ENCODE data around the gene MET.

MET gene

GRCh38 chr7:116708248-116708647, 36.3 kb downstream of the MET start:
- no peaks in the 10 kb centered on the region for H3K36me3 ChIP-seq (ENCODE audit: insufficient read depth)
- no peaks in the 10 kb centered on the region for H3K4me1 ChIP-seq (ENCODE audit: low read depth, poor library complexity, severe bottlenecking)
- no peaks in the 10 kb centered on the region for H4K20me1 ChIP-seq (ENCODE audit: insufficient read depth)
- H3K9ac ChIP-seq, result no peak overlapping the region
- no peak overlapping the region for H3K4me2 ChIP-seq
- no peak for TF ChIP-seq CTCF (conservative IDR thresholded peaks at IDR 0.05; ENCODE audit: low read depth, low read length)
- no peak overlapping the region for H2AFZ ChIP-seq (ENCODE audit: low read depth)
- no peaks in the 10 kb centered on the region for H3K27me3 ChIP-seq (ENCODE audit: insufficient read depth, low read depth)
- no peaks in the 10 kb centered on the region for H3K79me2 ChIP-seq (ENCODE audit: insufficient read depth, low read depth)
- no peak overlapping the region for H3K4me3 ChIP-seq (IDR thresholded peaks at IDR 0.05; ENCODE audit: insufficient read depth, low read depth, low read length)
- no peak overlapping the region for H3K27ac ChIP-seq

GRCh38 chr7:116708861-116709260, 36.9 kb downstream of the MET start:
- Histone ChIP-seq H3K4me3 (IDR thresholded peaks at IDR 0.05; ENCODE audit: insufficient read depth, low read depth, low read length) (no peak overlapping the region), H3K9ac (no peak overlapping the region), H3K4me2 (no peak overlapping the region), H2AFZ (ENCODE audit: low read depth) (no peak overlapping the region), H3K79me2 (ENCODE audit: insufficient read depth, low read depth) (no peaks in the 10 kb centered on the region), H3K4me1 (ENCODE audit: low read depth, poor library complexity, severe bottlenecking) (no peaks in the 10 kb centered on the region), H4K20me1 (ENCODE audit: insufficient read depth) (no peaks in the 10 kb centered on the region), H3K27me3 (ENCODE audit: insufficient read depth, low read depth) (no peaks in the 10 kb centered on the region), H3K36me3 (ENCODE audit: insufficient read depth) (no peaks in the 10 kb centered on the region), H3K27ac (no peak overlapping the region)
- TF ChIP-seq CTCF (conservative IDR thresholded peaks at IDR 0.05; ENCODE audit: low read depth, low read length), result no peak

GRCh38 chr7:116709336-116709735, 37.3 kb downstream of the MET start:
- TF ChIP-seq CTCF (conservative IDR thresholded peaks at IDR 0.05; ENCODE audit: low read depth, low read length), result no peak

DNA sequence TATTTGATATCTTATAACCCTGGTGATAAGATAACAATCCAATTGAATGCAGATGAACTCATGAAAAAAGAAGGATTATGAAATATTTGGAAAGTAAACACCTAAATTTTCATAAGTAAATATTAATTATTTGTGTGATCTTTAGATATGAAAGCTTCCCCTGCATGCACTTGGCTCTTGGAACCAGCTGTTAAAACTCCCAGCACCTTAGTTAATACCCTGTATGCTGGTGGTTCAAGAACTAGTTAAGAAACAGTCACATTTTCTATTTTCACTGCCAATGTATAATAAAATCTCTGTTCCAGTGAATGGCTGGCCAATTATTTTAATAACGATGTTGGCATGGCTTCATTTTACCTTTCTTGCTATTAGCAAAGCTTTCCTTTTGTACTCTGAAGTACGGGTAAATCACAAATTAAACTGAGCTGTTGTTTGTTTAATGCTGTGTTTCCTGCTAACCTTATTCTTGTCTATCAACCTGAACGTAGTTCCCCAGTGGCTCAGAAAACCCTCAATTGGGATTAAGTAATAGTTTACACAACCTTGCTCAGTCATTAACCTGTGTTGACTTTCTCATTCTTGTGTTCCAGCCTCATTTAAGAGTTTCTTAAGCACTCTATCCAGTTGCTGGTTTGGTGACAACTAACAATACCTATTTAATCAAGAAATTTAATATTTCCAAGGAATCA, 38.9 kb downstream of the MET start:
- H3K27me3 ChIP-seq (ENCODE audit: insufficient read depth, low read depth), result no peaks in the 10 kb centered on the region
- no peaks in the 10 kb centered on the region for H4K20me1 ChIP-seq (ENCODE audit: insufficient read depth)
- no peak overlapping the region for H3K9ac ChIP-seq
- no peak overlapping the region for H3K4me2 ChIP-seq
- H3K4me3 ChIP-seq (IDR thresholded peaks at IDR 0.05; ENCODE audit: insufficient read depth, low read depth, low read length), result no peak overlapping the region
- H3K79me2 ChIP-seq (ENCODE audit: insufficient read depth, low read depth), result no peaks in the 10 kb centered on the region
- H3K4me1 ChIP-seq (ENCODE audit: low read depth, poor library complexity, severe bottlenecking), result no peaks in the 10 kb centered on the region
- no peak for TF ChIP-seq CTCF (conservative IDR thresholded peaks at IDR 0.05; ENCODE audit: low read depth, low read length)
- no peak overlapping the region for H2AFZ ChIP-seq (ENCODE audit: low read depth)
- no peaks in the 10 kb centered on the region for H3K36me3 ChIP-seq (ENCODE audit: insufficient read depth)
- no peak overlapping the region for H3K27ac ChIP-seq

More at GRCh38 chr7:116709336-116709735, 37.3 kb downstream of the MET start:
- no peak overlapping the region for H3K9ac ChIP-seq
- H3K4me2 ChIP-seq, result no peak overlapping the region
- no peaks in the 10 kb centered on the region for H3K4me1 ChIP-seq (ENCODE audit: low read depth, poor library complexity, severe bottlenecking)
- no peak overlapping the region for H3K27ac ChIP-seq
- H3K27me3 ChIP-seq (ENCODE audit: insufficient read depth, low read depth), result no peaks in the 10 kb centered on the region
- H3K79me2 ChIP-seq (ENCODE audit: insufficient read depth, low read depth), result no peaks in the 10 kb centered on the region
- no peak overlapping the region for H3K4me3 ChIP-seq (IDR thresholded peaks at IDR 0.05; ENCODE audit: insufficient read depth, low read depth, low read length)
- H4K20me1 ChIP-seq (ENCODE audit: insufficient read depth), result no peaks in the 10 kb centered on the region
- no peaks in the 10 kb centered on the region for H3K36me3 ChIP-seq (ENCODE audit: insufficient read depth)
- H2AFZ ChIP-seq (ENCODE audit: low read depth), result no peak overlapping the region

All from KMS-11 (cell line).